ENCODE results near the gene LAYN.
A peak's percentile ranks its signal among the peaks of the same experiment; 100 is the strongest.

Gene LAYN

DNA sequence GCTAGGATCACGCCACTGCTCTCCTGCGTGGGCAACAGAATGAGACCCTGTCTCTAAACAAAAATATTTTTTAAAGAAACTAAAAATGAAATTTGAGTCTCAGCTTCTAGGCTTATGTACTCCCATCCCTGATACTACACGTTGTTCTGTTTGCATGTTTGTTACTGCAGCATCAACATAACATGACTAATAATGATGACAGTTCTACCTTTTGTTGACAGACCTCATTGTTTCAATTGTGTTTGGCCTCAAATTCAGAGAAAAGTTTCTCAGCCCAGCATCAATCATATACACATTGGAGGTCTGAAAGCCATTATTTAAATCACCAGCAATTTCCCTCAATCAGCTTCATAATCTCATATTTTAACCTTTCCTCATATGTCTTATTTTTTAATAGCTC lies 20.8 kb downstream of the LAYN start:
- no peaks in the 10 kb centered on the region for H3K4me1 Mint-ChIP-seq (ENCODE audit: low read depth)
- H3K36me3 Mint-ChIP-seq (ENCODE audit: low read depth): no peaks in the 10 kb centered on the region
- H3K27me3 Mint-ChIP-seq (ENCODE audit: low read depth): no peaks in the 10 kb centered on the region
- no peaks in the 10 kb centered on the region for H3K9me3 Mint-ChIP-seq
- DNase-seq (ENCODE audit: low spot score): no peak
- H3K27ac Mint-ChIP-seq: no peak overlapping the region
- no peak overlapping the region for H3K4me3 Mint-ChIP-seq

DNA sequence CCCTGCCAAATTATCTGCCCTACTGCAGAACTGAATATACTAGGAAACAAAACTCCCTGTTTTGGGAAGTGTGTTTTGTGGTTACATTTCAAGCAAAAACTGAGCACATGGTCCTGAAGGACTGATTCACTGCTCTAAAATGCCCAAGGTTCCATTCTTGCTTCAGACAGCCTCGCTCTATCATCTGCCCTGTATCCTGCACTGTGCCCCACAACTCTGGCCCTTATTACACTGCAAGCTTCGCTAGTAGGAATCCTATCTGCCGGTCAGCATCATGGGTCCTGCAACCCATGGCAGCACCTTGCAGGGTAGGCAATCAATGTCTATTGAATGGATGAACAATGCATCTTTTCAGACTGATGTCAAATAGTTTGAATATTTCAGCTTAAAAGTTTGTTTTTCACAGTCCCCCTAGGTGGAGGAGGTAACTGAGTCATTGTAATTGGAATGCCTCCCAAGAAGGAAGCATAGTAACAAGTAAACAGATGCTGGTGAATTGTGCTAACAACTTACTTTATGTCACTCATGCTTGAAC lies 21.3 kb downstream of the LAYN start:
- H3K27me3 Mint-ChIP-seq (ENCODE audit: low read depth): no peaks in the 10 kb centered on the region
- H3K27ac Mint-ChIP-seq: no peak overlapping the region
- no peaks in the 10 kb centered on the region for H3K4me1 Mint-ChIP-seq (ENCODE audit: low read depth)
- no peak overlapping the region for H3K4me3 Mint-ChIP-seq
- no peaks in the 10 kb centered on the region for H3K9me3 Mint-ChIP-seq
- DNase-seq (ENCODE audit: low spot score): no peak
- H3K36me3 Mint-ChIP-seq (ENCODE audit: low read depth): no peaks in the 10 kb centered on the region

DNA sequence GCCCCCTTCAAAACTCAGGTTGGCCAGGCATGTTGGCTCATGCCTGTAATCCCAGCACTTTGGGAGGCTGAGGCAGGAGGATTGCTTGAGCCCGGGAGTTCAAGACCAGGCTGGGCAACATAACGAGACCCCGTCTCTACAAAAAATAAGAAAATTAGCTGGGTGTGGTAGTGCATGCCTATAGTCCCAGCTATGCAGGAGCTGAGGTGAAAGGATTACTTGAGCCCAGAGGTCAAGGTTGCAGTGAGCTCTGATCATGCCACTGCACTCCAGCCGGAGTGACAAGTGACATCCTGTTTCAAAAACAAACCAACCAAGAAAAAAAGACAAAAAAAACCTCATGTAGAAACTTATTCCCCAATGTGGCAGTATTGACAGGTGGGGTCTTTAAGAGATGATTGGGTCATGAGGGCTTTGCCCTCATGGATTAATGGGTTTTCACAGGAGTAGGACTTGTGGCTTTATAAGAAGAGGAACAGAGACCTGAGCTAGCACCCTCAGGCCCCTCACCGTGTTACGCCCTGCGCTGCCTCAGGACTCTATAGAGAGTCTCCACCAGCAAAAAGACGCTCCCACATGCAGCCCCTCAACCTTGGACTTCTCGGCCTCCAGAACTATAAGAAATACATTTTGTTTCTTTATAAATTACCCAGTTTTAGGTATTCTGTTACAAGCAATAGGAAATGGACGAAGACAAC lies 22.3 kb downstream of the LAYN start:
- no peak for DNase-seq (ENCODE audit: low spot score)
- Mint-ChIP-seq H3K4me3 (no peak overlapping the region), H3K4me1 (ENCODE audit: low read depth) (no peaks in the 10 kb centered on the region), H3K36me3 (ENCODE audit: low read depth) (no peaks in the 10 kb centered on the region), H3K27ac (no peak overlapping the region), H3K9me3 (no peaks in the 10 kb centered on the region), H3K27me3 (ENCODE audit: low read depth) (no peaks in the 10 kb centered on the region)

DNA sequence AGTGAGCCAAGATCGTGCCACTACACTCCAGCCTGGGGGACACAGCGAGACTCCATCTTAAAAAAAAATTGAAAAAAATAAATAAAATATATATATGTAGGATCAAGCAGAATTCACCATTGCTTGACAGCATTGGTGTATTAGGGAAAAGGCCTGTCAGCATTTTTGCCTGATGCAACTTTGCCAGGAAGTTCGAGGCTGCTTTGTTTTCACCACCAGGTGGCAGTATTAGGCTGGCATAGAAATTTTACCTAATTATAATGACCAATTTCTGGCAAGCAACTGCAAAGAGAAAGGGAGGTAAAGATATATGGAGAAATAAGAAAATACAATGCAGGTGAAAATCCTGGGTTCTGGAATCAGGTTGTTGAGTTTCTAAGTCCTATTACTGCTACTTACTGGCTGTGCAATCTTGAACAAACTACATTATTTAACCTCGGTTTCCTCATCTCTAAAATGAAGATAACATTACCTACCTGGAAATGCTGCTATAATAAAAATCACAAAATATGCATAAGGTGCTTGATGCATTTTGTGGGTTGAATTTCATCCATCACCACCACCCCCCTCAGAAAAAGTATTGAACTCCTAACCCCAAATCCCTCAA lies 24.7 kb downstream of the LAYN start:
- no peaks in the 10 kb centered on the region for H3K9me3 Mint-ChIP-seq
- no peak overlapping the region for H3K4me3 Mint-ChIP-seq
- H3K4me1 Mint-ChIP-seq (ENCODE audit: low read depth): no peaks in the 10 kb centered on the region
- H3K27ac Mint-ChIP-seq: no peak overlapping the region
- peak; percentile 42 for DNase-seq (ENCODE audit: low spot score)
- no peaks in the 10 kb centered on the region for H3K36me3 Mint-ChIP-seq (ENCODE audit: low read depth)
- H3K27me3 Mint-ChIP-seq (ENCODE audit: low read depth): peaks cover under 1% of the 10 kb centered on the region

GRCh38 chr11:111566324-111566723 lies 25.8 kb downstream of the LAYN start:
- DNase-seq (ENCODE audit: low spot score): no peak
- Mint-ChIP-seq H3K9me3 (no peaks in the 10 kb centered on the region), H3K4me3 (no peak overlapping the region), H3K27me3 (ENCODE audit: low read depth) (peaks cover 5% of the 10 kb centered on the region), H3K36me3 (ENCODE audit: low read depth) (no peaks in the 10 kb centered on the region), H3K27ac (no peak overlapping the region), H3K4me1 (ENCODE audit: low read depth) (no peaks in the 10 kb centered on the region)

DNA sequence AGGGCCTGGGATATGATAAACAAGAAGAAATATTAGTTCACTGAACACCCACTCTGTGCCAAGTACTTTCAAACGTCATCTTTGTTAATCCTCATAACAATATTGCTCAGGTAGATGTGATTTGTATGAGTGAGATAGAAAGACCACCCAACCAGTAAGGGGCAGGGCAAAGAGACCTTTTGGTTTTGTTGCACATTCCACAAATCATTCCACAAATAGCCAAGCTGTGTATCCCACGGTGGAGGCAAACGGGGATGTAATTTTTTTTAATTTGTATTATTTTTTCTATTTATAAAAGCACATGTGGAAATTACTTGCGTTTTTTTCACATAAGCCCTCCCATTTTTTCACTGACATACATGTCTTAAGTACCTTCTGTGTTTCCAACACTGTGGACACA lies 29.0 kb downstream of the LAYN start:
- Mint-ChIP-seq H3K27ac (no peak overlapping the region), H3K4me3 (no peak overlapping the region), H3K9me3 (no peaks in the 10 kb centered on the region), H3K27me3 (ENCODE audit: low read depth) (peaks cover 9% of the 10 kb centered on the region), H3K4me1 (ENCODE audit: low read depth) (peaks cover 2% of the 10 kb centered on the region), H3K36me3 (ENCODE audit: low read depth) (no peaks in the 10 kb centered on the region)
- DNase-seq (ENCODE audit: low spot score): no peak

DNA sequence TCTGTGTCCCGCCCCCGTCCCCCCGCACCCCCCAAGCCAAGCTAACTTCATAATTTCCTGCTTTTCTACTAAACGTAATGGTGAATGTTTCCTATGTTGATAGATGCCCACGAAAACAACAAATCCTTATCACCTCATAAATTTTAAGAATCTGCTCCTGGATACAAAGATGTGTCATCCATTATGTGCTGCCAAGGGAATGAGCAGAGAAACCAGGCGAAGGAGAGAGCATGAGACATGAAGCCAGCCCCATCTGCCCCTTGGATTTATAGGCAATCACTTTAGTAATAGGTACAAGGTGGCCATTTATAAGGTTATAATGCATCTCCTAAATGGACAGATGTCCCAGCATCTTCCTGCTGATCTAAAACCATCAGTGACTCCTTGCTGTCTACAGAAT lies 30.3 kb downstream of the LAYN start:
- peaks cover 3% of the 10 kb centered on the region for H3K4me1 Mint-ChIP-seq (ENCODE audit: low read depth)
- H3K9me3 Mint-ChIP-seq: no peaks in the 10 kb centered on the region
- H3K36me3 Mint-ChIP-seq (ENCODE audit: low read depth): no peaks in the 10 kb centered on the region
- H3K27me3 Mint-ChIP-seq (ENCODE audit: low read depth): peaks cover 9% of the 10 kb centered on the region
- H3K27ac Mint-ChIP-seq: no peak overlapping the region
- H3K4me3 Mint-ChIP-seq: no peak overlapping the region
- DNase-seq (ENCODE audit: low spot score): no peak

- DNase-seq (ENCODE audit: low spot score): no peak
- Mint-ChIP-seq H3K27me3 (ENCODE audit: low read depth) (peaks cover 9% of the 10 kb centered on the region), H3K9me3 (no peaks in the 10 kb centered on the region), H3K4me3 (no peak overlapping the region), H3K4me1 (ENCODE audit: low read depth) (peaks cover 3% of the 10 kb centered on the region), H3K36me3 (ENCODE audit: low read depth) (no peaks in the 10 kb centered on the region), H3K27ac (no peak overlapping the region)
Measured at GRCh38 chr11:111571829-111572501, 31.4 kb downstream of the LAYN start.

GRCh38 chr11:111572581-111572980 lies 32.1 kb downstream of the LAYN start:
- no peaks in the 10 kb centered on the region for H3K36me3 Mint-ChIP-seq (ENCODE audit: low read depth)
- no peak overlapping the region for H3K4me3 Mint-ChIP-seq
- peaks cover 3% of the 10 kb centered on the region for H3K4me1 Mint-ChIP-seq (ENCODE audit: low read depth)
- no peak for DNase-seq (ENCODE audit: low spot score)
- no peaks in the 10 kb centered on the region for H3K9me3 Mint-ChIP-seq
- H3K27me3 Mint-ChIP-seq (ENCODE audit: low read depth): peaks cover 11% of the 10 kb centered on the region
- no peak overlapping the region for H3K27ac Mint-ChIP-seq

DNA sequence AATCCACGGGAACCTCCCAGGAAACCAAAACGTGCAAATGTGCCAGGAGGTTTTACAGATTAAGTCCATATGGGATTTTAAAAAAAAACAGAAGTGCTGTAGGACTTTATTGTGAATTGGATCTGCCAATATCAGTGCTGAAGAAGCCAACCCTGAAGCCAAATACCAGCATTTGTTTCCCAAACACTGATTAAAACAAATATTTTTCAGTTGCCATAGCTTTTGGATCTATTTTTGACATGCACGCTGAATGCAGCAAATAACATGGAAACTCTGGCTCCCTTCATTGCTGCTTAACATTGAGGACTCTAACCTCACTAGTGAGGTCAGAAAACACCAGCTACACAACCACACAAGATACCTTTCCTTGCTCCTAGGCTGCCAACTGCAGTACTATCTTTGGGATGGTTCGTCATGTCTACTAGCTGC lies 33.3 kb downstream of the LAYN start:
- no peaks in the 10 kb centered on the region for H3K36me3 Mint-ChIP-seq (ENCODE audit: low read depth)
- no peak overlapping the region for H3K4me3 Mint-ChIP-seq
- H3K27ac Mint-ChIP-seq: no peak overlapping the region
- H3K4me1 Mint-ChIP-seq (ENCODE audit: low read depth): peaks cover 3% of the 10 kb centered on the region
- no peak for DNase-seq (ENCODE audit: low spot score)
- no peaks in the 10 kb centered on the region for H3K9me3 Mint-ChIP-seq
- H3K27me3 Mint-ChIP-seq (ENCODE audit: low read depth): peaks cover 11% of the 10 kb centered on the region

- H3K27ac Mint-ChIP-seq: no peak overlapping the region
- no peaks in the 10 kb centered on the region for H3K9me3 Mint-ChIP-seq
- H3K36me3 Mint-ChIP-seq (ENCODE audit: low read depth): no peaks in the 10 kb centered on the region
- H3K4me3 Mint-ChIP-seq: peak overlapping the region; percentile 21
- no peak for DNase-seq (ENCODE audit: low spot score)
- peaks cover 11% of the 10 kb centered on the region for H3K27me3 Mint-ChIP-seq (ENCODE audit: low read depth)
- H3K4me1 Mint-ChIP-seq (ENCODE audit: low read depth): peaks cover 3% of the 10 kb centered on the region
Measured at GRCh38 chr11:111574373-111575225, 34.1 kb downstream of the LAYN start.

DNA sequence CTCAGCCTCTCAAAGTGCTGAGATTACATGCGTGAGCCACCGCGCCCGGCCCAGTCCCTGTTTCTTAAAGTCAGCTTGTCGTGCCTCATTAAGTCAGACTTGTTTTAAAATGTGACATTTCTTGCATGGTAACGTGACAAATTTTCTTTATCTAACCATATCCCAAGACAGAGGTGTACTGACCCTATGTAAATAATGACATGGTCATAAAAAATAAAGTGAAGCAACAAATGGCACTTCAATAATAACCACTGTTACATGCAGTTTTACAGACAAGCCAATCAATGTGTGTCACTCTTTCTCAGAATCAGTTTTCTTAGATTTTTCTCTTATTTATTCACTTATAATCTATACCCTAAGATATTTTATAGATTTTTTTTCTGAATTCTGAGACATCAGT lies 35.2 kb downstream of the LAYN start:
- Mint-ChIP-seq H3K27ac (no peak overlapping the region), H3K27me3 (ENCODE audit: low read depth) (peaks cover 9% of the 10 kb centered on the region), H3K9me3 (no peaks in the 10 kb centered on the region), H3K36me3 (ENCODE audit: low read depth) (no peaks in the 10 kb centered on the region), H3K4me1 (ENCODE audit: low read depth) (peaks cover 4% of the 10 kb centered on the region), H3K4me3 (no peak overlapping the region)
- DNase-seq (ENCODE audit: low spot score): no peak

GRCh38 chr11:111577821-111578220 lies 37.3 kb downstream of the LAYN start:
- Mint-ChIP-seq H3K27me3 (ENCODE audit: low read depth) (peaks cover 2% of the 10 kb centered on the region), H3K4me3 (no peak overlapping the region), H3K4me1 (ENCODE audit: low read depth) (peaks cover 2% of the 10 kb centered on the region), H3K36me3 (ENCODE audit: low read depth) (no peaks in the 10 kb centered on the region), H3K9me3 (no peaks in the 10 kb centered on the region), H3K27ac (no peak overlapping the region)
- no peak for DNase-seq (ENCODE audit: low spot score)

GRCh38 chr11:111581341-111581740 lies 40.8 kb downstream of the LAYN start:
- Mint-ChIP-seq H3K27me3 (ENCODE audit: low read depth) (peaks cover 2% of the 10 kb centered on the region), H3K9me3 (no peaks in the 10 kb centered on the region), H3K4me1 (ENCODE audit: low read depth) (peaks cover 1% of the 10 kb centered on the region), H3K27ac (no peak overlapping the region), H3K4me3 (no peak overlapping the region), H3K36me3 (ENCODE audit: low read depth) (no peaks in the 10 kb centered on the region)
- DNase-seq (ENCODE audit: low spot score): no peak

Data from T-helper 2 cell treated with Interferon-gamma antibody and Interleukin-4, amounts not matched to agents 5 μg/mL and 100 μg/mL, for 36 hours (primary cell).